ENCODE data around the gene TMEM134. TPM values are rescaled to one million over a fixed set of nuclear protein-coding genes. Genes with fewer than 3 reads are reported as not detected.
"Not testable (repeated sequence)": the region's sequence is repeated elsewhere in the genome, so short reads cannot be mapped to it uniquely, and the experiment has no call there.

The TMEM134 gene
- total RNA-seq, 2 experiments from 2014 or later, result 49.9 to 52.4 TPM

DNA sequence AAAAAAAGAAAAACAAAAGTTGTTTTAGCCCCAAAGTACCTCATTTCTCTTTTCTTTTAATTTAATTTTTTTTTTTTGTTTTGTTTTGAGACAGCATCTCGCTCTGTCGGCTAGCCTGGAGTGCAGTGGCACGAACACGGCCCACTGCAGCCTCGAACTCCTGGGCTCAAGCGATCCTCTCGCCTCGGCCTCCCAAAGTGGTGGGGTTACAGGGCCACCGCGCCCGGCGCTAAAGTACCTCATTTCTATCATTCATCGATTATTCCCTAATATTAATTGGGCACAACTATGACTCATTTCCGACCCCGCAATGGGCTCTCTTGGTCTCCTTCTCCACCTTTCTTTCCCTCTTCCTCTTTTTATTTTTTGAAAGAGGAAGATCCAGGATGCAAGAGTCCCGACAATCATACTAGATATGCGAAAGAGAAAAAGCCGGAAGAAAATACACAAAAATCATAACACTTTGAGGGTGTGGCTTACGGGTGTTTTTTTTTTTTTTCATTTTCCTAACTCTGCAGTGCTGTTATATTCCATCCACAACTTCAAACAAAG lies 13.3 kb upstream of the TMEM134 start:
- POLR2A ChIA-PET, result interaction anchor here (0.7 to 5.5 kb wide), 28 partner anchors 9 to 242 kb away, joined by 3 to 110 read pairs (median 6); partner anchors contain the start of genes ANKRD13D, CLCF1, PITPNM1 and POLD4
- Mint-ChIP-seq H3K4me1 (ENCODE audit: low read depth) (peaks cover 48% of the 10 kb centered on the region), H3K9me3 (no peaks in the 10 kb centered on the region), H3K36me3 (ENCODE audit: low read depth) (peaks cover 35% of the 10 kb centered on the region), H3K27ac (peak overlapping the region; percentile 95), H3K4me3 (peak overlapping the region; percentile 91), H3K27me3 (no peaks in the 10 kb centered on the region)
- Histone ChIP-seq H3K9me3 (ENCODE audit: control insufficient read depth in 1 of 2, insufficient read depth in 1 of 2, low read length in 2 of 2) (no peaks in the 10 kb centered on the region), H3K27me3 (ENCODE audit: control insufficient read depth in 1 of 2, insufficient read depth in 2 of 2, low read length in 2 of 2) (no peaks in the 10 kb centered on the region), H3K4me3 (ENCODE audit: low read length) (peak overlapping the region; percentile 80), H3K36me3 (ENCODE audit: insufficient read depth, low read length) (peaks cover 8% of the 10 kb centered on the region), H3K27ac (ENCODE audit: low read depth in 1 of 2, low read length in 2 of 2) (peak overlapping the region; percentile 90), H3K4me1 (ENCODE audit: insufficient read depth, low read length) (peaks cover 55% of the 10 kb centered on the region)
- TF ChIP-seq, protein P1, sequence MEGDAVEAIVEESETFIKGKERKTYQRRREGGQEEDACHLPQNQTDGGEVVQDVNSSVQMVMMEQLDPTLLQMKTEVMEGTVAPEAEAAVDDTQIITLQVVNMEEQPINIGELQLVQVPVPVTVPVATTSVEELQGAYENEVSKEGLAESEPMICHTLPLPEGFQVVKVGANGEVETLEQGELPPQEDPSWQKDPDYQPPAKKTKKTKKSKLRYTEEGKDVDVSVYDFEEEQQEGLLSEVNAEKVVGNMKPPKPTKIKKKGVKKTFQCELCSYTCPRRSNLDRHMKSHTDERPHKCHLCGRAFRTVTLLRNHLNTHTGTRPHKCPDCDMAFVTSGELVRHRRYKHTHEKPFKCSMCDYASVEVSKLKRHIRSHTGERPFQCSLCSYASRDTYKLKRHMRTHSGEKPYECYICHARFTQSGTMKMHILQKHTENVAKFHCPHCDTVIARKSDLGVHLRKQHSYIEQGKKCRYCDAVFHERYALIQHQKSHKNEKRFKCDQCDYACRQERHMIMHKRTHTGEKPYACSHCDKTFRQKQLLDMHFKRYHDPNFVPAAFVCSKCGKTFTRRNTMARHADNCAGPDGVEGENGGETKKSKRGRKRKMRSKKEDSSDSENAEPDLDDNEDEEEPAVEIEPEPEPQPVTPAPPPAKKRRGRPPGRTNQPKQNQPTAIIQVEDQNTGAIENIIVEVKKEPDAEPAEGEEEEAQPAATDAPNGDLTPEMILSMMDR (IDR thresholded peaks at IDR 0.05), result no peak
- ATAC-seq (ENCODE audit: poor library complexity) (peak; percentile 5), DNase-seq (peak in 2 of 14 experiments; percentile 4 to 20)
- CTCF ChIA-PET, result interaction anchor here (0.7 to 1.9 kb wide), 4 partner anchors 14 to 81 kb away, joined by 4 to 8 read pairs (median 6); partner anchors contain the start of genes PPP1CA and TMEM134
- intact Hi-C loops (cut with DNase I, micrococcal nuclease), result loop anchor here (1.0 to 10.0 kb wide), 3 partner anchors 13 to 198 kb away; partner anchors contain the start of genes ANKRD13D (in 1 of the 2), CARNS1 (in 1 of the 2) and TMEM134 (in 1 of the 2)

DNA sequence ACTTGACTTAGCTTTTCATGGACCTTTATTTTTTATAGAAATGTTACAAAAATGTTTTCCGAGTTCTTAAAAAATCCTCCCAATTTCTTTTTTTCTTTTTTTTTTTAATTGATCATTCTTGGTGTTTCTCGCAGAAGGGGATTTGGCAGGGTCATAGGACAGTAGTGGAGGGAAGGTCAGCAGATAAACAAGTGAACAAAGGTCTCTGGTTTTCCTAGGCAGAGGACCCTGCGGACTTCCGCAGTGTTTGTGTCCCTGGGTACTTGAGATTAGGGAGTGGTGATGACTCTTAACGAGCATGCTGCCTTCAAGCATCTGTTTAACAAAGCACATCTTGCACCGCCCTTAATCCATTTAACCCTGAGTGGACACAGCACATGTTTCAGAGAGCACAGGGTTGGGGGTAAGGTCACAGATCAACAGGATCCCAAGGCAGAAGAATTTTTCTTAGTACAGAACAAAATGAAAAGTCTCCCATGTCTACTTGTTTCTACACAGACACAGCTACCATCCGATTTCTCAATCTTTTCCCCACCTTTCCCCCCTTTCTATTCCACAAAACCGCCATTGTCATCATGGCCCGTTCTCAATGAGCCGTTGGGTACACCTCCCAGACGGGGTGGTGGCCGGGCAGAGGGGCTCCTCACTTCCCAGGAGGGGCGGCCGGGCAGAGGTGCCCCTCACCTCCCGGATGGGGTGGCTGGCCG lies 8.4 kb upstream of the TMEM134 start:
- H3K9me3 ChIP-seq (ENCODE audit: control insufficient read depth in 1 of 2, insufficient read depth in 1 of 2, low read length in 2 of 2); H3K27me3 Mint-ChIP-seq; H3K4me3 Mint-ChIP-seq; H3K9me3 Mint-ChIP-seq; H3K4me3 ChIP-seq (ENCODE audit: low read length); H3K4me1 Mint-ChIP-seq (ENCODE audit: low read depth); H3K36me3 ChIP-seq (ENCODE audit: insufficient read depth, low read length); H3K27ac Mint-ChIP-seq; H3K27me3 ChIP-seq (ENCODE audit: control insufficient read depth in 1 of 2, insufficient read depth in 2 of 2, low read length in 2 of 2); ATAC-seq (ENCODE audit: poor library complexity); H3K36me3 Mint-ChIP-seq (ENCODE audit: low read depth); H3K27ac ChIP-seq (ENCODE audit: low read depth in 1 of 2, low read length in 2 of 2); intact Hi-C loops (cut with DNase I, micrococcal nuclease); H3K4me1 ChIP-seq (ENCODE audit: insufficient read depth, low read length); DNase-seq: not testable (repeated sequence)
- ChIA-PET POLR2A (interaction anchor here (0.6 to 1.3 kb wide), 3 partner anchors 9 to 136 kb away, joined by 3 to 4 read pairs (median 3); no protein-coding TSS in a partner anchor), CTCF (interaction anchor here (0.6 to 1.4 kb wide), 2 partner anchors 132 to 1049 kb away, joined by 3 read pairs; no protein-coding TSS in a partner anchor)

DNA sequence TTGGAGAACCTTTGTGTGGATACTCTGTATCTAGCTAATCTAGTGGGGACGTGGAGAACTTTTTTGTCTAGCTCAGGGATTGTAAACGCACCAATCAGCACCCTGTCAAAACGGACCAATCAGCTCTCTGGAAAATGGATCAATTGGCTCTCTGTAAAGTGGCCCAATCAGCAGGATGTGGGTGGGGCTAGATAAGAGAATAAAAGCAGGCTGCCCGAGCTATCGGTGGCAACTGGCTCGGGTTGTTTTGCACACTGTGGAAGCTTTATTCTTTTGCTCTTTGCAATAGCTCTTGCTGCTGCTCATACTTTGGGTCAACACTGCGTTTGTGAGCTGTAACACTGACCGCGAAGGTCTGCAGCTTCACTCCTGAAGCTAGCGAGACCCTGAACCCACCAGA lies 7.6 kb upstream of the TMEM134 start:
- CTCF ChIA-PET, result interaction anchor here (0.6 to 1.4 kb wide), 3 partner anchors 75 to 1048 kb away, joined by 3 read pairs; partner anchors contain the start of gene PPP1CA
- H3K27me3 Mint-ChIP-seq; intact Hi-C loops (cut with DNase I, micrococcal nuclease); H3K4me1 ChIP-seq (ENCODE audit: insufficient read depth, low read length); ATAC-seq (ENCODE audit: poor library complexity); H3K9me3 Mint-ChIP-seq; H3K9me3 ChIP-seq (ENCODE audit: control insufficient read depth in 1 of 2, insufficient read depth in 1 of 2, low read length in 2 of 2); H3K27ac Mint-ChIP-seq; H3K36me3 Mint-ChIP-seq (ENCODE audit: low read depth); H3K4me3 ChIP-seq (ENCODE audit: low read length); DNase-seq; H3K27ac ChIP-seq (ENCODE audit: low read depth in 1 of 2, low read length in 2 of 2); H3K4me3 Mint-ChIP-seq; H3K27me3 ChIP-seq (ENCODE audit: control insufficient read depth in 1 of 2, insufficient read depth in 2 of 2, low read length in 2 of 2); H3K36me3 ChIP-seq (ENCODE audit: insufficient read depth, low read length); H3K4me1 Mint-ChIP-seq (ENCODE audit: low read depth): not testable (repeated sequence)
- POLR2A ChIA-PET, result interaction anchor here (0.6 to 1.3 kb wide), 5 partner anchors 10 to 136 kb away, joined by 3 to 6 read pairs (median 3); partner anchors contain the start of genes POLD4 and PTPRCAP

DNA sequence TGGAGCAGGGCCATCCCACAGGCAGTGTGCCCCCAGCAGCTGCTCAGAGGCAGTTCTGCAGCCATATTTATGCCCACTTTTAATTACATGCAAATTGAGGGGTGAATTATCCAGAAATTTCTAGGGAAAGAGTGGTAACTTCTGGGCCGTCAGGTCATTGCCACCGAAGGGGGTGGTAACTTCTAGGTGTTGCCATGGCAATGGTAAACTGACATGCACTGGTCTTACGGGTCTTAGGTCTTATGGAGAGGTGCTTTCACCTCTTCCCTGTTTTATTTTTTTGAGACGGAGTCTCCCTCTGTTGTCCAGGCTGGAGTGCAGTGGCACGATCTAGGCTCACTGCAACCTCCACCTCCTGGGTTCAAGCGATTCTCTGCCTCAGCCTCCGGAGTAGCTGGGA lies 3.8 kb upstream of the TMEM134 start:
- DNase-seq (no peak), ATAC-seq (ENCODE audit: poor library complexity) (no peak)
- Mint-ChIP-seq H3K9me3 (no peaks in the 10 kb centered on the region), H3K36me3 (ENCODE audit: low read depth) (no peaks in the 10 kb centered on the region), H3K27me3 (no peaks in the 10 kb centered on the region), H3K4me3 (no peak overlapping the region), H3K4me1 (ENCODE audit: low read depth) (peaks cover 11% of the 10 kb centered on the region), H3K27ac (no peak overlapping the region)
- ChIA-PET POLR2A (no interaction called here), CTCF (no interaction called here)
- Histone ChIP-seq H3K4me3 (ENCODE audit: low read length) (no peak overlapping the region), H3K27me3 (ENCODE audit: control insufficient read depth in 1 of 2, insufficient read depth in 2 of 2, low read length in 2 of 2) (no peaks in the 10 kb centered on the region), H3K4me1 (ENCODE audit: insufficient read depth, low read length) (peaks cover 19% of the 10 kb centered on the region), H3K9me3 (ENCODE audit: control insufficient read depth in 1 of 2, insufficient read depth in 1 of 2, low read length in 2 of 2) (no peaks in the 10 kb centered on the region), H3K27ac (ENCODE audit: low read depth in 1 of 2, low read length in 2 of 2) (no peak overlapping the region), H3K36me3 (ENCODE audit: insufficient read depth, low read length) (no peaks in the 10 kb centered on the region)
- TF ChIP-seq, protein P1 (IDR thresholded peaks at IDR 0.05), result no peak
- intact Hi-C loops (cut with DNase I, micrococcal nuclease), result no loop called here

Data from CD4-positive, alpha-beta T cell (primary cell).